Effector CD8-positive, alpha-beta T cell (primary cell): ENCODE measurements around the gene REPIN1.

Experiments
- DNase-seq: peaks from one replicate; lab custom pipeline; 2025; lab: John Stamatoyannopoulos, UW

Gene REPIN1

GRCh38 chr7:150337179-150337578 is 31.4 kb upstream of the REPIN1 start:
- no peak for DNase-seq

GRCh38 chr7:150337659-150338081 is 31.0 kb upstream of the REPIN1 start:
- no peak for DNase-seq

DNA sequence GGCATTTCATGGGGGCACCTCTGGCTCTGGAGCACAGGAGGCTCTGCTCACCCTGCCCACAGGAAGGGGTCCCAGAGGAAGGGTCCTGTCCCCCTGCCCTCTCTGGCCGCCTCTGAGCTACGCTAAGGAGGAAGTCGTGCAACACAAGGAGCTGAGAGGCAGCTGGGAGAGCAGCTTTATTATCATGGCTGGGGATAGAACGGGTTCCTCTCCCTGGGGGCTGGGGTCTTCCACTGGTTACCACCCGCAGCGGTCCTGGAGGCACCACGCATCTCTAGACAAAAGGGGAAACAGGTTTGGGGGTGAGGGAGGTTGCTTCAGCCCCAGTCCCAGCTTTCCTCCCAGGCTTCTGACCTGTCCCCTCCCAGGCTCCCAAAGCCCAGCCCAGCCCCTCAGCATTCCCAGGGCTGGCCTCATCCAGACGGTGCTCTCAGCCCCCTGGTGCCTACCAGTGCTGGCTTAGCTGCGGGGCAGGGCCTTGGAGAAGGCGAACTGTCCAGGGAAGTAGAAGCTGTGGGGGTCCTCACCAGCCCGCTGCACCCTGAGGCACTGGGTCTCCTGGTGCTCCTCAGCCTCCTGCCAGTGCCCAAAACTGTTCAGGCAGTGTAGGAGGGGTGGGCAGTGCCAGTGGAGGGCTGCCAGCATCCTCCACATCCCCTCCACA is 30.3 kb upstream of the REPIN1 start:
- no peak for DNase-seq

DNA sequence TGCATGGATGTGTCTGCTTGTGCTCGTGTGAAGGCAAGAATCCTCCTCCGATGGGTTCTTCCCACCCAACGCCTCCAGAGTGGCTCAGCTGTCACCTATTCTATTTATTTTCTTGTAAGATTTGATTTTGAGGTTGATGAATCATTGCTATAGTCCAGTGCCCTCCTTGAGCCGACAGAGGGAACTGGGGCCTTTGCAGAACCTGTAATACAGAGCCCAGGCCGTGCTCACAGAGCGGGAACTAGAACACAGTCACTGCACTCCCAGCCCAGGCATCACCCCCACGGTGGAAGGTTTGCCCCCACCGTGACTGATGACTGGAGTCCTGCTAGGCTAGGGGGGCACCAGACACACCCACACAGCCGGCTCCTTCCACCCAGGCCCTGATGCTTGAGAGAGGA is 29.2 kb upstream of the REPIN1 start:
- no peak for DNase-seq

DNA sequence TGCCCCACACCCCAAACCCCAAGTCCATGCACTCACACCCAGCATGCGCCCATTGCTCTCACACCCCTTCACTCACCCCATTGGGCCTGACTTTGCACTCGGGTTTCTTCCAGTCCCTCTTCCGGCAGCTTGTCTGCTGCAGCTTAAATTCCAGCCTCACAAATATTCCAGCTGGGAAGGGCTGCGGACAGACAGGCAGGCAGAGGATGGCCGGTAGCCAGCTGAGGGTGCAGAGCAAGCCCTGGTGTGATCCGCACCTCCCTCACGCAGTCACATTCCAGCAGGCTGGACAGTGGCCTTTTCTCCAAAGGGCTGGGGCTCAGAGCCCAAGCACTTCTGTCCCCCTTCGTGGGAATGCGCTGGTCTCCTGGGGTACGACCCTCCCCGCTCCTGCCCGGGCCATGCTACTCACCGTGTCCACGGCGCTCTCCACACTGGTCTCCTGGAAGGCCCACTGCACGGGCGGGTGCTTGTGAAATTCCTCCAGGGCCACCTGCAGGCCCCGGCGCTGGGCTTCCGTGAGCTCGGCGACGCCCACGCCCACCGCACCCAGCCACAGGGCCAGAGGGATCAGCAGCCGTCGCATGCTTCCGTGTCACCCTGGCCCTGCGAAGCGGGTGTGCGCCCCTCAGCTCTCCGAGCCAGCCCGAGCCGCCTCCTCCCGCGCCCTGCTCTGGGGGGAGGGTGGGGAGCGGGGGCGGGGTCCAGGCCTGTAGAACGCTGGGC is 28.4 kb upstream of the REPIN1 start:
- DNase-seq, result no peak

GRCh38 chr7:150340875-150341262 is 27.8 kb upstream of the REPIN1 start:
- DNase-seq, result no peak

- no peak for DNase-seq
Measured at GRCh38 chr7:150341263-150342120, 27.1 kb upstream of the REPIN1 start, which contains the start of gene RARRES2. RARRES2 (minus strand) TSS chr7:150341629; CDS start chr7:150340609, 1,020 bp downstream.

- DNase-seq, result no peak
Measured at GRCh38 chr7:150342121-150342408, 26.6 kb upstream of the REPIN1 start.

DNA sequence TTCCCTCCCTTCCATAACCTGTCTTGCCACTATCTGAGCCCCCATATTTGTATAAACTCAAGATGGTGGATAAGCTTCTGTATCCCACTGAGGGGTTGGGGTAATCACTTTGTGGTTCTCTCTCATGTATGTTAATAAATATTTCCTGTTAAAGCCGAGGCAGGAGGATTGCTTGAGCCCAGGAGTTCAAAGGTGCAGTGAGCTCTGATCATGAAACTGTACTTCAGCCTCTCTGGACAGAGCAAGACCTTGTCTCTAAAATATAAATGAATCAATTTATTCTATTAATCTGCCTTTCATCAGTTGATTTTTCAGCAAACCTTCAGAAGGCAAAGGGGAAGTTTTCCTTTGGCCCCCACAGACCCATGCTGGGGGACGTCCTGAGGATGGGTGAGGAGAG is 25.4 kb upstream of the REPIN1 start:
- no peak for DNase-seq

- no peak for DNase-seq
Measured at GRCh38 chr7:150344299-150344698, 24.3 kb upstream of the REPIN1 start.

DNA sequence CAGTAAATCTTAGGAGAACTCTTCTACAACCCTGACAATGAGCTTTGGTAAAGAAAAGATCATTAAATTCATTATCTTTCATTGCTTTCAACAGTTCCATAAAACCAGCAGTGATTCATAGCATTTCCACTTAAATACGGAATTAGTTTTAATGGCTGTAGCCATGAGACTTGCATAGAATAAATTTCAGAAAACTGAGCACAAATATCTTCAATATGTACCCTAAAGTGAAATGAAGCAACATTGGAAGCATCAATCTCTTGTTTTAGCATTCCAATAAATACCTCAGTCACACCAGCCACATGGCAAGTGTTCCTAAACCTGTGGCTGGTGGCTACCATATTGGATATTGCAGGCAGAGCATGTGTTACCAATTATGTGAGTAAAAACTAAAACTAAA is 23.6 kb upstream of the REPIN1 start:
- no peak for DNase-seq

DNA sequence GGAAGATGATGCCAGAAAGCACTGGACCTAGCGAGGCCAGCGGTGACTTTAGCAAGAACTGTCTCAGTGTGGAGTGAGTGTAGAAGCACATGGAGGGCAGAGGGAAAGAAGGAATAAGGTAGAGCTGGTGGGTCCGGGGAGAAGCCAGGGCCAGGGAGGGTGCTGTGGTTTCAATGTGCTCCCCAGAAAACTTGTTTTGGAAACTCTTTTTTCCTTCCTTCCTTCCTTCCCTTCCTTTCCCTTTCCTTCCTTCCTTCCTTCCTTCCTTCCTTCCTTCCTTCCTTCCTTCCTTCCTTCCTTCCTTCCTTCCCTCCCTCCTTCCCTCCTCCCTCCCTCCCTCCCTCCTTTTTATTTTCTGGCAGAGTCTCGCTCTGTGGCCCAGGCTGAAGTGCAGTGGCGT is 21.7 kb upstream of the REPIN1 start:
- DNase-seq, result no peak

- DNase-seq, result no peak
Measured at GRCh38 chr7:150351587-150352194, 16.9 kb upstream of the REPIN1 start.

DNA sequence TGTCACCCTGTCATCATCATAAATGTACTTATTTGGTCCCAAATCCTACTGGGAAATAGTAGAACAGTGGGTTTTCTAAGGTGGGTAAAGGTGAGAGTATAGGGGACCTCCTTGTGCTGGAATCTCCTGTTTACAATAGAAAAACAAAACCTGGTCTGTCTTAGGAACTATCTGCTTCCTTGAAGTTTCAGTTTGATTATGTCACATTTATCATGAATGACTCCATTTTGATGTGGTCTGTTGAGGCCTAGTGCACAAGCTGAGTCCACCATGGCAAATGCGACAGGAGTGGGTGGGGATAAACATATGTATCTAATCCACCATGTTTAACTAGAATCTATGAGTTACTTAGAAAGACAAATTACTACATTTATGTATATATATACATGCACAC is 13.0 kb upstream of the REPIN1 start:
- no peak for DNase-seq

DNA sequence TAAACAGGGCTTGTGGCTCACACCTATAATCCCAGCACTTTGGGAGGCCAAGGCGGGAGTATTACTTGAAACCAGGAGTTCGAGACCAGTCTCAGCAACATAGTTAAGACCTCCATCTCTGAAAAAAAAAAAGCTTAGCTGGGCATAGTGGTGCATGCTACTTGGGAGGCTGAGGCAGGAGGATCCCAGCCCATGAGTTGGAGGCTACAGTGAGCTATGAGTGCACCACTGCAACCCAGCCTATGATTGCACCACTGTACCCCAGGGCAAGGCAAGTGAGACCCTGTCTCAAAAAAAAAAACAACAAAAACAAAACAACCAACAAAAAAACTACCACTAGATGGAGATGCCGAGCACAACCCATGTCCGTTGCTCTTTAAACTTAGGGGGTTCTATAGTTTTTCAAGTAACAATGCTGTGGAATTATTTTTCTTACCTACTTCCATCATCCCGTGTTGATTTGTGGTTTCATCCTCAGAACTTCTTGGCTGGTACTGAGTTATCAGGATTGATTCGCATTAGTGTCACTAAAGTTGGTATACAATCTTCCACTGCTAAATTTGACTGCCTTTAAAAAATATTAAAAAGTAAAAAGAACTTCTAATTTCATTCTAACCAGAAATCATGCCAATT is 12.2 kb upstream of the REPIN1 start:
- no peak for DNase-seq

- peak; percentile 44 for DNase-seq
Measured at GRCh38 chr7:150357270-150357669, 11.4 kb upstream of the REPIN1 start.

DNA sequence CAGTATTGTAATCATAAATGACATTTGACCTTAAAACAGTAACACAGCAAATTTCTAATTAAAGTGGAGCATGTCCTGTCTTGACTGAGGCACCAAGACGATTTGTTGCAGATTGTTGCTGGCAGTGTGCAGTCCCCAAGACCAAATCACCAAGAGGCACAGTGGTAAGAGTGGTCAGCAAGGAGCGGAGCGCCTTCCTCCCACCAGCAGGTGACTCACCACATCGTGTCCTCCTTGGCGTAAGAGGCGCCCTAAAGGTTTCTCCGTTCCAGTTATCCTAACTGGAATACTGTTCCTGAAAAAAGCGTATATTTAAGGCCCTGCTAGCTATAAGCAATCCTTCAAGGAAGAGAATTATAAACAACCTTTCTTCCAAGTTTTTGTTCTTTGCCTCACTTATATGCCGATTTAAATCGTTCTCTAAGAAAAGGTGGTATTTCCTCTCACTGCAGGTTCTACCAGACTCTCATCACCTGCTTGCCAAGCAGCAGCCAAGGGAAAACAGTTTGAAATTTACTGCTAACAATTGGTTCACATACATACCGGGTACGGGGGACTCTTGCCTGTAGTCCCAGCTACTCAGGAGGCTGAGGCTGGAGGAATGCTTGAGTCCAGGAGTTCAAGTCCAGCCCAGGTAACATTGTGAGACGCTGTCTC is 10.7 kb upstream of the REPIN1 start:
- no peak for DNase-seq

DNA sequence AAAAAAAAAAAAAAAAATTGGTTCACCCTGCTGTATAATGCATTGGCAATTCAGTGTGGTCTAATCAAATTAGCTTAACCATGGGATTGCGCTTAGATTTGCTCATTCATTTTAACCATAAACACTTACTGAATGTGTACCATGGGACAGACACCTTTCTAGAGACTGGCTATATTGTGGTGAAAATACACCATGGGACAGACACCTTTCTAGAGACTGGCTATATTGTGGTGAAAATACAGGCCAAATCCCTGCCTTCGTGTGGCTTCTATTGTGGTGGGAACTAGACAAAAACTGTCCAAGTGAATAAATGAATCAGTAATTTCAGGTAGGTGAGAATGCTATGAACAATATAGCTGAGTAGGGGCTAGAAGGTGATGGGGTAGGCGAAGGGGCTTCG is 10.2 kb upstream of the REPIN1 start:
- DNase-seq, result no peak

DNA sequence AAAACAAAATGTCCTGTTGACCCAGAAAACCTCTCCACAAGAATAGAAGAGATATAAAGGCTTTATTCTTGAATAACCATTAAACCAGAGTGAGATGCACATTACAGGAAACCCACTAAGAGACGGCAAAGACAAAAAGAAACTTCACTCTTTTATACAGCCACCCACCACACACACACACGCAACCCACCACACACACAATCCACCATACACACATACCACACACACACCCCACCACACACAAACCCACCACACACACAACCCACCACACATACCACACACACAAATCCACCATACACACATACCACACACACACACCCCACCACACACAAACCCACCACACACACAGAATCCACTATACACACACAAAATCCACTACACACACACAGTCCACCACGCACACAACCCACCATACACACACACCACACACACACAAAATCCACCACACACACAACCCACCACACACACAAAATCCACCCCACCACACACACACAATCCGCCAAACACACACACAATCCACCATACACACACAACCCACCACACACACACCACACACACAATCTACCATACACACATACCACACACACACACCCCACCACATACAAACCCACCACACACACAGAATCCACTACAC is 9.5 kb upstream of the REPIN1 start:
- DNase-seq, result no peak

DNA sequence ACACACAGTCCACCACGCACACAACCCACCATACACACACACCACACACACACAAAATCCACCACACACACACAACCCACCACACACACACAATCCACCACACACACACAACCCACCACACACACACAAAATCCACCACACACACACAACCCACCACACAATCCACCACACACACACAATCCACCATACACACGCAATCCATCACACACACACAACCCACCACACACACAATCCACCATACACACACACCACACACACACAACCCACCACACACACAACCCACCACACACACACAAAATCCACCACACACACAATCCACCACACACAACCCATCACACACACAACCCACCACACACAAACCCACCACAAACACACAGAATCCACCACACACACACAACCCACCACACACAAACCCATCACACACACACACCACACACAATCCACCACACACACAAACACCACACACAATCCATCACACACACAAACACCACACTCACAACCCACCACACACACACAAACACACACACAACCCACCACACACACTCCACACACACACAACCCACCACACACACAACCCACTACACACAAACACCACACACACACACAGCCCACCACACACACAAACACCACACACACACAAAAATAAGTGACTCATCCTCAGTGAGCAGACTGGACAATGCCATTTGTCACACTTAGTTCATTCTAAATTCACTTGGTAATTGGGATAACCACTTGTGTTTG is 8.8 kb upstream of the REPIN1 start:
- DNase-seq, result no peak
